GM12873 (cell line): Measurements from ENCODE around the gene PLA2G4B.

Experiments
- TF ChIP-seq, protein P1 (sequence below): IDR thresholded peaks from 2 replicates; pipeline ENCODE4 v1.5.1; 2012; ENCODE audit warnings: low read depth, mild to moderate bottlenecking, moderate library complexity, low read length, control low read depth; ENCODE audit not compliant: insufficient read depth; ENCODE audit errors: missing control alignments

PLA2G4B gene

DNA sequence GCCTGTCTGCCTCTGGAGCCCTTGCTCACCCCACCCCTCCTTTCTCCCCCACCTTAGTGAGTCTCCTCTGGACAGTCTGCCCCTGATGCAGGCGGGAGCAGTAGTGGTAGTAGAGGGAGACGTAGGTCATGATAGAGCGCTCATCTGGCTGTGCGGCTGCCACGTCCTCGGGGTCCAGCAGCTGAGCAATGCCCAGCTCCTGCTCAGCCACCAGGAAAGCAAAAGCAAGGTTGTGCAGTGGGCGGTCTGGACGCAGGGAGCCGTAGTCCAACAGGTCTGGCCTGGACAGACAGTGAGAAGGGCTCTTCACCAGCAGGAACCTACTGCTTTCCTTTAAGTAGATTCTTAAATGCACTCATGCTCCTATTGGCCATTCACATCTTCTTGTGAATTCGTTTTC is 48.5 kb downstream of the PLA2G4B start:
- TF ChIP-seq, protein P1, sequence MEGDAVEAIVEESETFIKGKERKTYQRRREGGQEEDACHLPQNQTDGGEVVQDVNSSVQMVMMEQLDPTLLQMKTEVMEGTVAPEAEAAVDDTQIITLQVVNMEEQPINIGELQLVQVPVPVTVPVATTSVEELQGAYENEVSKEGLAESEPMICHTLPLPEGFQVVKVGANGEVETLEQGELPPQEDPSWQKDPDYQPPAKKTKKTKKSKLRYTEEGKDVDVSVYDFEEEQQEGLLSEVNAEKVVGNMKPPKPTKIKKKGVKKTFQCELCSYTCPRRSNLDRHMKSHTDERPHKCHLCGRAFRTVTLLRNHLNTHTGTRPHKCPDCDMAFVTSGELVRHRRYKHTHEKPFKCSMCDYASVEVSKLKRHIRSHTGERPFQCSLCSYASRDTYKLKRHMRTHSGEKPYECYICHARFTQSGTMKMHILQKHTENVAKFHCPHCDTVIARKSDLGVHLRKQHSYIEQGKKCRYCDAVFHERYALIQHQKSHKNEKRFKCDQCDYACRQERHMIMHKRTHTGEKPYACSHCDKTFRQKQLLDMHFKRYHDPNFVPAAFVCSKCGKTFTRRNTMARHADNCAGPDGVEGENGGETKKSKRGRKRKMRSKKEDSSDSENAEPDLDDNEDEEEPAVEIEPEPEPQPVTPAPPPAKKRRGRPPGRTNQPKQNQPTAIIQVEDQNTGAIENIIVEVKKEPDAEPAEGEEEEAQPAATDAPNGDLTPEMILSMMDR, result no peak

DNA sequence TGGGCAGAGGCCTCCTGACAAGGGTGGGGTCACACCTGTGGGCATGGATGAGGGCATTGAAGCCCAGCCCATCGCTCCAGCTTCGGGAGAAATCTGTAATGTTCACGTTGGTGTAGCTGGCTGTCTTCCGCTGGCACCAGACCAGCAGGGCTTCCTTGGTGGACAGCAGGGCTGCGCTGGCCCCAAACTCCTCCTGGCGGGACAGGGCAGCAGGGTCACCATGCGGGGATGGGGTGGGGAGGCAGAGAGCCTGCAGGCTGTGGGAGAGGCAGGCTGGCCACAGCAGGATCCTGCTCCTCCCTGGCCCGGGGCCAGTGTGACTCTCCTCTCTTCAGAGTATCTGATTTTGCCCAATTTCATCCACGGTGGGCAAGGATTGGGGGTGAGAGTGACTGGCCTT is 49.2 kb downstream of the PLA2G4B start:
- TF ChIP-seq, protein P1, result no peak

DNA sequence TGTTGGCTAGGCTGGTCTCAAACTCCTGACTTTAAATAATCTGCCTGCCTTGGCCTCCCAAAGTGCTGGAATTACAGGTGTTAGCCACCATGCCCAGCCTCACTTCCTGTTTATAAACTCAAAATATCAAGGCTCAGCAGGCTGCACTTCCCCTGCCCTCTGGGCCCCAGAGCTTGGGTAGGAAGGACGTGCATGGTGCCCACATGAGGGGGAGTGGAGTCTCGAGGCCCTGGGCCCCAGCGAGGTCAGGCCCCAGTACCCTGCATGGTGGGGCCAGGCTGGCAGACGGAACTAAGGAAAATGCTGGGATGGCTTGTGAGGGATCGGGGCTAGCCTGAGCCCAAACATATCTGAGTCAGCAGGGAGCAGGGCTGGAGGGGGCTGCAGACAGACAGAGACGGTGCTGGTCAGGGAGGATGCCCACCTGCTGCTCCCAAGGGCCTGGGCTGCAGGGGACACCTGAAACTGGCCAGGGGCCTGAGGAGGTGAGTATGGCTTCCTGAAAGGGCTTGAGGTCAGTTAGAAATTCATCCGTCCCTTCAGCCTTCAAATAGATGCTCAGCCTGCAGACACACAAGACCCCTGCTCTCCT is 50.1 kb downstream of the PLA2G4B start:
- TF ChIP-seq, protein P1, result no peak

DNA sequence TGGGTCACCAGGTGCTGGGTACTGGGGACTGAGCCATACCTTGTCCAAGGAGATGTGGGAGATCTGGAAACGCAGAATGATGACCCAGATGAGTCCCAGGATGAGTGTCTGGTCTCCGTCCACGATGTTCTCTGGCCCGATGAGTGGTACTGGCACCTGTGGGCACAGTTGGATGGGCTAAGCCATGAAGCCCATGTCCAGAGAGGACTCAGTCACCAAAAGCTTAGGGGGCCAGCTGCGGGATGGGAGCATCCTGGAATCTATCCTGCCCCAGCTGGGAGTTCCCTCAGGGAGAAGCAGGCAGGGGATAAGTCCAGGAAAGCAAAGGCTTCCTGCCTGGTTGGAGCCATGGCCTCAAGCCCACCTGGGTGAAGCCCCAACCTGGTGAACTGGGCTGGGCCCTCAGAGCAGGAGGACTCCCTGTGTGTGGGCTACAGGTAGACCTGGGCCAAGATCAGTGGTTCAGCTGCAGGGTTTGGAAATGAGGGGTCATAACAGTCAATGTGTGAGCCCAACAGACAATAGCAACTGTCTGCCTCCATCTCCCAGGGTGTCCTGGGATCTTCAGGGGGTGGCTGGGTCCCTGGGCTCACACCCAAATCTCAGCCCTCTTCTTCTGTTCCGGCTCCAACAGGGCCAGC is 51.5 kb downstream of the PLA2G4B start:
- TF ChIP-seq, protein P1, result no peak

DNA sequence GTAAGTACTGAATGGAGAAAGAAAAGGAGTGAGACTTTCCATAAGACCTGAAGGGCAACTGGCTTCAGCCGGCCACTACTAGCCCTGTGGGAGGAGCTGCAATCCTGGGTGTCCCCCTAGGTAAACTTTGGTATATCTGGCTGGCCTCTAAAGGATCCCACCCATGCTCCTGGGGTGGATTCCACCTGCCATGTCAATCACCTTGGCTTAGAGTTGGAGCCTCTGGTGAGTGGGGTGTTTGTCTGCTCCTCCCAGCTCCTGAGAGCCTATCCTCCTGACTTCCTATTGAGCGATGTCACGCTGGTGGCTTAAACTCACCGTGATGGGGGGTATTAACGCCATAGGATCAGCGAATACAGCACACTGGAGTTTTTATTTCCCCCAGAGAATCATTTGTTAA is 52.6 kb downstream of the PLA2G4B start:
- TF ChIP-seq, protein P1, result no peak

DNA sequence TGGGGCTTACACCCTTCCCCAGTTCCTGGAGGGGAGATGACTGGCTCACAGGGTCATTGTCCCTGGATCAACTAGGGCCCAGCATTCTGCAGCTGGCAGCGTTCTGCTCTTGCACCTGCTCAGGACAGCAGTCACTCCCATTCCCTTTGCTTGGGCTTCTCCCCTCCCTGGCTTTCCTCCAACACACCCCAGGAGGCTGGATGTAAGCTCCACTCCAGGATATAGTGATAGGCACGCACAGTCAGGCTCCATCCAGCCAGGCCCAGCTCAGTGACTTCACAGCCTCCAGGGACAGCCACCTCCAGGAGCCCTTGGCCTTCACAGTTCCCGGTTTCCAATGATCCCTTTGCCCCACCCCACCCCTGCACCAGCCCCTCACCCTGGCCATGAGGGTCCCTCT is 53.3 kb downstream of the PLA2G4B start:
- TF ChIP-seq, protein P1, result no peak

DNA sequence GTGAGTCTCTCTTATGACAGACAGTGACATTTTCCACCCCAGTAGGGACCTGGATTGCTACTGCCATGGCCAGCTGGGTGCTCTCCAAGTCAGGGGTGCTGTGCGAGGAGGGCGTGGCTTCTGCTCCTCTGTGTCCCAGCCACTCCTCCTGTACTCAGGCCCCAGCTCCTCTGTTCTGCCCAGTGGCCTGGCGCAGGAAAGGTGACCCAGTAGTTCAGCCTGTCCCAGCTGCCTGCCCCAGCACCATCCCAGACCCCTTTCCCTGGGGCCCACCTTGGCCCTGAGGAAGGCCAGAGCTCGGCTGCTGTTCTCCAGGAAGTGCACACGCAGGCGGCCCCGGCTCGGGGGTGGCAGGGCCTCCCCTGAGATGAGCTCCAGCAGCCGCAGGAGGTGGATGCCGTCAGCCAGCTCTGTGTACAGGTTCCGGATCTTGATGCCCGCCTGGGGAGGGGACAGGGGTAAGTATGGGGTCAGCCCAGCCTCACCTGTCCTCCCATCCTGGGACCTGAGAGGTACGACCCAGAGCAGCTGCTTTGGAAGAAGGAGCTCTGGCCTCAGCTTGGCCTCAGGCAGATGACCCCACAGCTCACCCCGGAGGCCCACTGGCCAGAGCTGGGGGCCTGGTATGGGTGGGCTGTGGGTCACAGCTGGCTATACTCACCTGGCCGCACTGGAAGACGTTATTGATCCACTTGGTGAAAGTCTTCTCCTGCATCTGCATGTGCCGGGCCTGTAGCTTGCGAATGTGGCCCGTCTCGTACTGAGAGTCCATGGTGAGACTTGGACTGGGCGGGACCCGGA is 54.2 kb downstream of the PLA2G4B start:
- TF ChIP-seq, protein P1, result no peak
